HCT116 (cell line): ENCODE results near the gene SLC25A36.
"Not testable (repeated sequence)": the region's sequence is repeated elsewhere in the genome, so short reads cannot be mapped to it uniquely, and the experiment has no call there.

Experiments
- CBX3 ChIP-seq: IDR thresholded peaks from 2 replicates; pipeline ENCODE4 v1.6.1; 2012; ENCODE audit warnings: low read depth
- CEBPB ChIP-seq: IDR thresholded peaks from 2 replicates; pipeline ENCODE4 v1.6.1; 2012; ENCODE audit warnings: low read depth
- CTCF ChIP-seq, 3 experiments: fragments of 200-600 bp in 1 of 3; sonication (generic) in 1 of 3; IDR thresholded peaks in 2 of 3; conservative IDR thresholded peaks in 1 of 3; 2 replicates each; pipeline ENCODE4 v1.5.1; 2012 to 2017; ENCODE audit warnings: low read depth in 2 of 3, low read length in 2 of 3, antibody characterized with exemption in 1 of 3, borderline replicate concordance in 1 of 3, control low read depth in 1 of 3, mild to moderate bottlenecking in 1 of 3, mixed read lengths in 1 of 3, mixed run types in 1 of 3, moderate library complexity in 1 of 3; ENCODE audit not compliant: insufficient read depth in 1 of 3
- EZH2 ChIP-seq: fragments of 200-600 bp; sonication (generic); IDR thresholded peaks from 2 replicates; pipeline ENCODE4 v1.6.1; 2017; ENCODE audit warnings: antibody characterized with exemption, mixed run types
- EZH2phosphoT487 ChIP-seq: fragments of 200-600 bp; IDR thresholded peaks from 2 replicates; pipeline ENCODE4 v1.6.1; 2018; ENCODE audit warnings: antibody characterized with exemption, borderline replicate concordance
- JUND ChIP-seq: IDR thresholded peaks from 2 replicates; pipeline ENCODE4 v1.6.1; 2012
- POLR2A ChIP-seq: IDR thresholded peaks from 2 replicates; pipeline ENCODE4 v1.7.0; 2011; ENCODE audit warnings: borderline replicate concordance; ENCODE audit not compliant: insufficient read depth, insufficient read length; ENCODE audit errors: extremely low read depth
- POLR2AphosphoS5 ChIP-seq: IDR thresholded peaks from 2 replicates; pipeline ENCODE4 v1.6.1; 2011; ENCODE audit warnings: mild to moderate bottlenecking, low read depth, low read length, moderate library complexity
- RAD21 ChIP-seq: IDR thresholded peaks from 2 replicates; pipeline ENCODE4 v1.6.1; 2012; ENCODE audit warnings: low read depth, mild to moderate bottlenecking
- ZNF274 ChIP-seq: fragments of 200-500 bp; sonication (Bioruptor generic); IDR thresholded peaks from 2 replicates; pipeline ENCODE4 v1.6.1; 2014; ENCODE audit warnings: mild to moderate bottlenecking, low read depth, low read length, inconsistent platforms
- TF ChIP-seq, protein P1 (sequence below): IDR thresholded peaks from 2 replicates; pipeline ENCODE4 v1.6.1; 2012
- TF ChIP-seq, protein P2 (sequence below): IDR thresholded peaks from 2 replicates; pipeline ENCODE4 v1.6.1; 2012; ENCODE audit warnings: low read depth

GRCh38 chr3:141017366-141018322 lies 76.0 kb downstream of the SLC25A36 start:
- TF ChIP-seq CTCF (IDR thresholded peaks at IDR 0.05 in 2 of 3, conservative IDR thresholded peaks at IDR 0.05 in 1 of 3; ENCODE audit: borderline replicate concordance in 1 of 3, insufficient read depth in 1 of 3, low read depth in 2 of 3, low read length in 2 of 3); POLR2AphosphoS5; EZH2phosphoT487; ZNF274; POLR2A; EZH2; JUND; CBX3; CEBPB; RAD21: not testable (repeated sequence)
- TF ChIP-seq, protein P1, sequence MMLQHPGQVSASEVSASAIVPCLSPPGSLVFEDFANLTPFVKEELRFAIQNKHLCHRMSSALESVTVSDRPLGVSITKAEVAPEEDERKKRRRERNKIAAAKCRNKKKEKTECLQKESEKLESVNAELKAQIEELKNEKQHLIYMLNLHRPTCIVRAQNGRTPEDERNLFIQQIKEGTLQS: not testable (repeated sequence)
- TF ChIP-seq, protein P2, sequence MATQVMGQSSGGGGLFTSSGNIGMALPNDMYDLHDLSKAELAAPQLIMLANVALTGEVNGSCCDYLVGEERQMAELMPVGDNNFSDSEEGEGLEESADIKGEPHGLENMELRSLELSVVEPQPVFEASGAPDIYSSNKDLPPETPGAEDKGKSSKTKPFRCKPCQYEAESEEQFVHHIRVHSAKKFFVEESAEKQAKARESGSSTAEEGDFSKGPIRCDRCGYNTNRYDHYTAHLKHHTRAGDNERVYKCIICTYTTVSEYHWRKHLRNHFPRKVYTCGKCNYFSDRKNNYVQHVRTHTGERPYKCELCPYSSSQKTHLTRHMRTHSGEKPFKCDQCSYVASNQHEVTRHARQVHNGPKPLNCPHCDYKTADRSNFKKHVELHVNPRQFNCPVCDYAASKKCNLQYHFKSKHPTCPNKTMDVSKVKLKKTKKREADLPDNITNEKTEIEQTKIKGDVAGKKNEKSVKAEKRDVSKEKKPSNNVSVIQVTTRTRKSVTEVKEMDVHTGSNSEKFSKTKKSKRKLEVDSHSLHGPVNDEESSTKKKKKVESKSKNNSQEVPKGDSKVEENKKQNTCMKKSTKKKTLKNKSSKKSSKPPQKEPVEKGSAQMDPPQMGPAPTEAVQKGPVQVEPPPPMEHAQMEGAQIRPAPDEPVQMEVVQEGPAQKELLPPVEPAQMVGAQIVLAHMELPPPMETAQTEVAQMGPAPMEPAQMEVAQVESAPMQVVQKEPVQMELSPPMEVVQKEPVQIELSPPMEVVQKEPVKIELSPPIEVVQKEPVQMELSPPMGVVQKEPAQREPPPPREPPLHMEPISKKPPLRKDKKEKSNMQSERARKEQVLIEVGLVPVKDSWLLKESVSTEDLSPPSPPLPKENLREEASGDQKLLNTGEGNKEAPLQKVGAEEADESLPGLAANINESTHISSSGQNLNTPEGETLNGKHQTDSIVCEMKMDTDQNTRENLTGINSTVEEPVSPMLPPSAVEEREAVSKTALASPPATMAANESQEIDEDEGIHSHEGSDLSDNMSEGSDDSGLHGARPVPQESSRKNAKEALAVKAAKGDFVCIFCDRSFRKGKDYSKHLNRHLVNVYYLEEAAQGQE: not testable (repeated sequence)
